Retinal pigment epithelial cell (primary cell): ENCODE data around the gene ABCB8.

Experiments
- DNase-seq: peaks from one replicate; pipeline ENCODE4 v3.0.0-alpha.2; 2010; ENCODE audit warnings: low read depth
- H3K4me3 ChIP-seq: 2 replicates; pipeline ENCODE4 v1.5.1; 2011; ENCODE audit warnings: mild to moderate bottlenecking, low read length, control low read depth, moderate library complexity
- TF ChIP-seq, protein P1 (sequence below): conservative IDR thresholded peaks from 2 replicates; pipeline ENCODE4 v1.5.1; 2011; ENCODE audit warnings: low read depth, low read length, control low read depth, inconsistent platforms

ABCB8 gene

DNA sequence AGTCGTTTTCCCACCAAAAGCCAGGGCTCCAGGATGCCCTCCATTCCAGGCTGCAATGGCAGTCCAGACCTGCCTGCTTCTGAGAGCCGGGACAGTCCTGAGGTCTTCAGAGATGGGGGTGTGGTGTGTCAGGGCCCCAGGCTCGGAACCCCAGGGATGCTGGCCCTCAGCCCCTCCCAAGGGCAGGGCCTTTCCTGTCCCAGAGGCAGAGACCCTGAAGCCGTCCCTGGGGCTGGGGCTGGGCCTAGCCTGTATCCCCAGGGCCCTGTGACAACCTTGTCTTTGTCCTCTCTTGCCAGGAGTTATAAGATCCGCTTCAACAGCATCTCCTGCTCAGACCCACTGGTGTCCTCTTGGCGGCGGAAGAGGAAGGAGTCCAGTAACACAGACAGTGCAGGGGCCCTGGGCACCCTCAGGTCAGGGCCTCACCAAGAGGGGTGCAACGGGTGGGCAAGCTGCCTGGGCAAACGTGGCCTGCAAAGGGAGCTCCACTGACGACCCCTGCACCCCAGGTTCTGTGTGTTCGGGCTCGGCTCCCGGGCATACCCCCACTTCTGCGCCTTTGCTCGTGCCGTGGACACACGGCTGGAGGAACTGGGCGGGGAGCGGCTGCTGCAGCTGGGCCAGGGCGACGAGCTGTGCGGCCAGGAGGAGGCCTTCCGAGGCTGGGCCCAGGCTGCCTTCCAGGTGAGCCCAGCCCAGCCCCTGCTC is 21.5 kb upstream of the ABCB8 start:
- H3K4me3 ChIP-seq = no peak overlapping the region
- TF ChIP-seq, protein P1, sequence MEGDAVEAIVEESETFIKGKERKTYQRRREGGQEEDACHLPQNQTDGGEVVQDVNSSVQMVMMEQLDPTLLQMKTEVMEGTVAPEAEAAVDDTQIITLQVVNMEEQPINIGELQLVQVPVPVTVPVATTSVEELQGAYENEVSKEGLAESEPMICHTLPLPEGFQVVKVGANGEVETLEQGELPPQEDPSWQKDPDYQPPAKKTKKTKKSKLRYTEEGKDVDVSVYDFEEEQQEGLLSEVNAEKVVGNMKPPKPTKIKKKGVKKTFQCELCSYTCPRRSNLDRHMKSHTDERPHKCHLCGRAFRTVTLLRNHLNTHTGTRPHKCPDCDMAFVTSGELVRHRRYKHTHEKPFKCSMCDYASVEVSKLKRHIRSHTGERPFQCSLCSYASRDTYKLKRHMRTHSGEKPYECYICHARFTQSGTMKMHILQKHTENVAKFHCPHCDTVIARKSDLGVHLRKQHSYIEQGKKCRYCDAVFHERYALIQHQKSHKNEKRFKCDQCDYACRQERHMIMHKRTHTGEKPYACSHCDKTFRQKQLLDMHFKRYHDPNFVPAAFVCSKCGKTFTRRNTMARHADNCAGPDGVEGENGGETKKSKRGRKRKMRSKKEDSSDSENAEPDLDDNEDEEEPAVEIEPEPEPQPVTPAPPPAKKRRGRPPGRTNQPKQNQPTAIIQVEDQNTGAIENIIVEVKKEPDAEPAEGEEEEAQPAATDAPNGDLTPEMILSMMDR = no peak
- no peak for DNase-seq

DNA sequence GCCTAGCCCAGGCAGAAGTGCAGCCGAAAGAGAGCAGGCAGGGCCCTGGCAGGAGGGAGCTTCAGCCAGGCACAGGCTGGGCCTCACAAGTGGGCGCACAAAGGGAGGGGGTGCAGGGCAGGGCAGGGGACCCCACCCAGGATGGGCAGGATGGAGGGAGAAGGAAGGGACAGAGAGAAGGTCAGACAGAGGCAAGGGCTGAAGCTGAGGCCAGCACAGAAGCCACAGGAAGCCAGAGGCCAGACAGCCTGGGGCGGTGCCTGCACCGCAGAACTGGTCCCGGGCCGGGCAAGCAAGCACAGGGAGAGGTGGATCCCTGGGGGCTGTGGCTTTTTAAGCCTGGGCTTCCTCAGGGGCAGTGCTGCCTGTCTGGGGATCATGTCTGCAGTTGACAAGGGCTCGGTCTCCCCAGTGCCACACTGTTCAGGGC is 20.8 kb upstream of the ABCB8 start:
- no peak overlapping the region for H3K4me3 ChIP-seq
- DNase-seq = no peak
- TF ChIP-seq, protein P1 = no peak

DNA sequence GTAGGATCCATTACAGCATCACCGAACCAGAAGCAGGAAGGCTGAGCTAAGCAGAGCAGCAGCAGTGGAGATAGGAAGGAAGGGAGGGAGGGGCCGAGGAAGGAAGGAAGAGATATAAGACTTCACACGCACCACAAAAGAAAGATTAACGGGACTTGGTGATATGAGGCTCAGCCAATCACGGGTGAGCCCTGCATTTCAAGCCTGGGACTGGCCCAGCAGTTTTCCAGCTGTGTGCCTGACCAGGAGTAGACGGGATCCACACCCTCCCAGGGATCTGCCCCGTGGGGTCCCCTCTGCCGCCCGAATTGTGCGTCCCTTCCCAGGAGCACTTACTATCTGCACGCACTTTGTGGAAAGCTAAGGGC is 20.1 kb upstream of the ABCB8 start:
- TF ChIP-seq, protein P1 = no peak
- DNase-seq = no peak
- H3K4me3 ChIP-seq = no peak overlapping the region

DNA sequence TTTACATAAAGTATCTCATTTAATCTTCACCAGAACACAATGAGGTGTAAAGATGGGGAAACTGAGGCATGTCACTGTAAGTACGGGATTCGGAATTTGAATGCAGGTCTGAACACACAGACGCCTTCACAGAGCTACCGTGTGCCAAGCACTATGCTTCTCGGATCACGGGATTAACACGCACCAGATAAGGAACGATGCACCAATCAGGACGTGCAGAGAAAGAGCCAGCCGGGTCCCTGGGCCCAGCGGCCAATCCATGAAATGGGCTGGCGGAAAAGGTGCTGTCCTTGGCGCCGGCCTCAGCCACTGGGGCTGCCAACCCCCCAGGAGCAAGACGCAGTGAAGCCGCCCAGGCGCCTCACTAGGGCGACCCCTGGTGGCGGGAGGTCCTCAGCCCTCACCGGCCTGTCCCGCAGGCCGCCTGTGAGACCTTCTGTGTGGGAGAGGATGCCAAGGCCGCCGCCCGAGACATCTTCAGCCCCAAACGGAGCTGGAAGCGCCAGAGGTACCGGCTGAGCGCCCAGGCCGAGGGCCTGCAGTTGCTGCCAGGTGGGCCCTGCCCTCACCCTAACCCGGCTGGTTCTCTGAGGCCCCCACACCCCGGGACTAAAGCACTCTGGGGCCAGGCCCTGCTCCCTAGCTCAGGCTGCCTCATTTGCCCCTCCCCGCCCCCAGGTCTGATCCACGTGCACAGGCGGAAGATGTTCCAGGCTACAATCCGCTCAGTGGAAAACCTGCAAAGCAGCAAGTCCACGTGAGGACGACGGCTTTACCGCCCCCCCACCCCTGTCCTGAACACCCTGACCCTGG is 19.5 kb upstream of the ABCB8 start:
- TF ChIP-seq, protein P1 = peak; percentile 77
- no peak for DNase-seq
- no peak overlapping the region for H3K4me3 ChIP-seq

DNA sequence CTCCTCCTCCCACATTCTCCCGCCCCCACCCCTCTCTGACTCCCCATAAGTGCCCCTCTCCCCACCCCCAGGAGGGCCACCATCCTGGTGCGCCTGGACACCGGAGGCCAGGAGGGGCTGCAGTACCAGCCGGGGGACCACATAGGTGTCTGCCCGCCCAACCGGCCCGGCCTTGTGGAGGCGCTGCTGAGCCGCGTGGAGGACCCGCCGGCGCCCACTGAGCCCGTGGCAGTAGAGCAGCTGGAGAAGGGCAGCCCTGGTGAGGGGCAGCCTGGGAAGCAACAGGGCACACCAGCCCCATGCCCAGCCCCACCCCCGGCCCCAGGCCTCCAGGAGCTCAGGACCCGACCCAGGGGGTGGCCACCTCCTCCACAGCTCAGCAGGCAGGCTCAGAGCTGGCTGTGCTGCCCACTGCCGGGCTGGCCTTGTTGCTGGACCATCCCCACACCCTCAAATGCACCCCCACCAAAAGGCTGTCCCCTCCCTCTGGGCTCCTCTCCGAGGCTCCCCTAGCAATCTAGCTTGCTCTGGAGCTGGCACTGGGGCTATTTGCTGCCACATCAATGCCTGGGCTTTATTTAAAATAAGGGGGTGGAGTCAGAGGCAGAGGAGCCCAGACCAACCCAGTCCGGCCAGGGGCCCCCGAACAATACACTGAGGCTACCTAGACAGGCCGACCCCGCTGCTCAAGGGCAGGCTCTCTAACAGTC is 18.8 kb upstream of the ABCB8 start:
- TF ChIP-seq, protein P1 = peak; percentile 8
- no peak for DNase-seq
- no peak overlapping the region for H3K4me3 ChIP-seq

DNA sequence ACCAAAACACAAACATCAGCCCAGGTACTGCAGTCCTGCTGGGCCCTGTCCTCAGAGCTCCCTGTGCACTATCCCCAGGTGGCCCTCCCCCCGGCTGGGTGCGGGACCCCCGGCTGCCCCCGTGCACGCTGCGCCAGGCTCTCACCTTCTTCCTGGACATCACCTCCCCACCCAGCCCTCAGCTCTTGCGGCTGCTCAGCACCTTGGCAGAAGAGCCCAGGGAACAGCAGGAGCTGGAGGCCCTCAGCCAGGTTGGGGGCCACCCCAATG is 18.3 kb upstream of the ABCB8 start:
- DNase-seq = no peak
- H3K4me3 ChIP-seq = peak overlapping the region; percentile 47
- TF ChIP-seq, protein P1 = no peak
